ENCODE results near the gene JAGN1. TPM values are rescaled to one million over a fixed set of nuclear protein-coding genes. Genes with fewer than 3 reads are reported as not detected.
A peak's percentile ranks its signal among the peaks of the same experiment; 100 is the strongest.
"Not testable (repeated sequence)": the region's sequence is repeated elsewhere in the genome, so short reads cannot be mapped to it uniquely, and the experiment has no call there.

The JAGN1 gene
- total and polyA plus RNA-seq, 2 donors, result 24.2 to 37.5 TPM

DNA sequence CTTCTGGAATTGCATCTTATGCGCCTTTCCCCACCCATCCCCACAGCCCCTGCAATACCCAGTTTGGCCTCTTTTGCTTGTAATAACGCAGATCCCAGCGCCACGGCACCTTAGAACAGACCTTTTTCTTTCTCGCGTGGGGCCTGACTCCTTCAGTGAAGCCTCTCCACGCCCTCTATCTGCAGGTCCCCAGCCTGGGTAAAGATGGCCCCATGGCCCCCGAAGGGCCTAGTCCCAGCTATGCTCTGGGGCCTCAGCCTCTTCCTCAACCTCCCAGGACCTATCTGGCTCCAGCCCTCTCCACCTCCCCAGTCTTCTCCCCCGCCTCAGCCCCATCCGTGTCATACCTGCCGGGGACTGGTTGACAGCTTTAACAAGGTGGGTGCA is 43.8 kb downstream of the JAGN1 start:
- Histone ChIP-seq H3K9me3 (ENCODE audit: control insufficient read depth in 2 of 2, insufficient read depth in 1 of 2, low read length in 1 of 2) (no peaks in the 10 kb centered on the region), H3K4me1 (ENCODE audit: control insufficient read depth in 2 of 2, insufficient read depth in 2 of 2, low read length in 2 of 2) (peaks cover 11 to 28% of the 10 kb centered on the region in 2 donors), H3K36me3 (ENCODE audit: control insufficient read depth in 2 of 2, insufficient read depth in 2 of 2, low read length in 1 of 2) (peaks cover 7 to 25% of the 10 kb centered on the region in 2 donors), H3K27me3 (ENCODE audit: control insufficient read depth in 2 of 2, insufficient read depth in 1 of 2, low read length in 1 of 2) (no peaks in the 10 kb centered on the region), H3K4me3 (ENCODE audit: low read length in 2 of 2) (peak overlapping the region; percentile 74 to 81), H3K27ac (ENCODE audit: low read depth in 1 of 2, low read length in 1 of 2) (peak overlapping the region; percentile 97 to 98)
- 25% methylated on average over 11 of the region's 11 CpGs for WGBS
- DNase-seq (ENCODE audit: low read depth in 6 of 9, low spot score in 9 of 9), result no peak

DNA sequence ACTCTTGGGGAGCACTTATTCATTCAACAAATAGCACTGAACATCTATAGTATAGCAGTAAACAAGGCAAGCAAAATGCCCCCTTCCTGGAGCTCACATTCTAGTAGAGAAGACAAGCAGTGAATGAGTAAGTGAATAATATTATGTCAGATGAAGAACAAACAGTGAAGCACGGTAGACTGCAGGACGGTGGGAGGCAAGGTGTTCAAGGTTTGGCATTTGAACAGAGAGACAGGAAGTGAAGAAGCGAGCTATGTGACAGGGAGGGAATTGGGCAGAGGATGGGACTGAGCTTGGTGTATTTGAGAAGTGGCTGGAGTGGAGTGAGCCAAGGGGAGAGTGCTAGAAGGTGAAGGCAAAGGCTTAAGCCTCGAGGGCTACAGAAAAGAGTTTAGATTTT is 44.6 kb downstream of the JAGN1 start:
- no peak for DNase-seq (ENCODE audit: low read depth in 6 of 9, low spot score in 9 of 9)
- Histone ChIP-seq H3K27ac (ENCODE audit: low read depth in 1 of 2, low read length in 1 of 2) (no peak overlapping the region), H3K36me3 (ENCODE audit: control insufficient read depth in 2 of 2, insufficient read depth in 2 of 2, low read length in 1 of 2) (peaks cover 7 to 25% of the 10 kb centered on the region in 2 donors), H3K4me1 (ENCODE audit: control insufficient read depth in 2 of 2, insufficient read depth in 2 of 2, low read length in 2 of 2) (peaks cover 11 to 28% of the 10 kb centered on the region in 2 donors), H3K4me3 (ENCODE audit: low read length in 2 of 2) (no peak overlapping the region), H3K27me3 (ENCODE audit: control insufficient read depth in 2 of 2, insufficient read depth in 1 of 2, low read length in 1 of 2) (no peaks in the 10 kb centered on the region), H3K9me3 (ENCODE audit: control insufficient read depth in 2 of 2, insufficient read depth in 1 of 2, low read length in 1 of 2) (no peaks in the 10 kb centered on the region)
- 87% methylated on average over 4 of the region's 4 CpGs for WGBS

DNA sequence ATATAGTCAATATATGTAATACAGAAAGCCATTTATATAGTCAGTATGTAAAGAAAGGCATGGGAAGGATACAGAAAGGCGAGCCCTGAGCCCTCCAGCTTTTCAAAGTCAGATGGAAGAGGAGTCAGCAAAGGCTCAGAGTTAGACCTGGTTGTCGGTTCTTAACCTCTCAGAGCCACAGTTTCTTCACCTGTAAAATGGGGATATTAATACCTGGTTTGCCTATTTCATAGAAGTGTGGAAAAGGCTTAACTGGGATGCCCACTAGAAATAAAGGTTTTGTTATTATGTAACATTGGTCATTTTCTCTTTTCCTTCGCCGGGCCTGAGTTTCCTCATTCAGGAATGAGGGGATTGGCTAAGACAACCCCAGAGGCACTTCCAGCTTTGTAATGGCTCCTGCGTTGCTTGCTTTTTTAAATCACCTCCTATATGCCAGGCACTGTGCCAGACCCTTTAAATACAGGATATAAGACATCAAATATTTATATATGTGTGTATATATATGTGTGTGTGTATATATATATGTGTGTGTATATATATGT is 45.6 kb downstream of the JAGN1 start:
- WGBS, result 99% methylated on average over 5 of the region's 5 CpGs
- no peak for DNase-seq (ENCODE audit: low read depth in 6 of 9, low spot score in 9 of 9)
- no peak overlapping the region for H3K27ac ChIP-seq (ENCODE audit: low read depth in 1 of 2, low read length in 1 of 2)
- no peaks in the 10 kb centered on the region for H3K9me3 ChIP-seq (ENCODE audit: control insufficient read depth in 2 of 2, insufficient read depth in 1 of 2, low read length in 1 of 2)
- peaks cover 12 to 25% of the 10 kb centered on the region in 2 donors for H3K36me3 ChIP-seq (ENCODE audit: control insufficient read depth in 2 of 2, insufficient read depth in 2 of 2, low read length in 1 of 2)
- no peaks in the 10 kb centered on the region for H3K27me3 ChIP-seq (ENCODE audit: control insufficient read depth in 2 of 2, insufficient read depth in 1 of 2, low read length in 1 of 2)
- no peak overlapping the region for H3K4me3 ChIP-seq (ENCODE audit: low read length in 2 of 2)
- H3K4me1 ChIP-seq (ENCODE audit: control insufficient read depth in 2 of 2, insufficient read depth in 2 of 2, low read length in 2 of 2), result peaks cover 11 to 28% of the 10 kb centered on the region in 2 donors

DNA sequence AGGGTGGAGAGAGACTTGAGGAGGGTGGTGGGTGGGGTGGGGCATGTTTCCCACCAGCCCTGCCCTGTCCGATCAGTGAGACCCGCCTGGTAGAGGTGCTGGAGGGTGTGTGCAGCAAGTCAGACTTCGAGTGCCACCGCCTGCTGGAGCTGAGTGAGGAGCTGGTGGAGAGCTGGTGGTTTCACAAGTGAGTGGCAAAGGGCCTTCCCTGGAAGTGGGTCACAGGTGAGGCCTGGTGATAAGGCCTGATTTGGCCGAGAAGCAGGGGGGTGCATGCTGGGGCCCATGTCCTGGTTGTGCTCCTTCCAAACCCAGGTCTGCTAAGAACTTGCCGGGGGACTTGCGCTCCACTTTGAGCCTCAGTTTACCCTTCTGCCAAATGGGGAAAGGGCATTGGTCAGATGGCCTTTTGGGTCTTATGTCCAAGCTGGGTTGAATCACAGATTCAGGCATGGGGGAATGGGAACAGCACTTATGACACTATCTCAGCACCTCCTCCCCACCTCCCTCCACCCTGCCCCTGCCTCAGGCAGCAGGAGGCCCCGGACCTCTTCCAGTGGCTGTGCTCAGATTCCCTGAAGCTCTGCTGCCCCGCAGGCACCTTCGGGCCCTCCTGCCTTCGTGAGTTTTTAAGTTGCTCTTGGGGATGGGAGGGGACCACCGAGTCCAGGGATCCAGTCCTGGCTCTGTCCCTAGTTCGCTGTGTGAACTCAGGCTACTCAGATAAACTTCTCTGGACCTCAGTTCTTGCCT is 47.3 kb downstream of the JAGN1 start:
- Histone ChIP-seq H3K36me3 (ENCODE audit: control insufficient read depth in 2 of 2, insufficient read depth in 2 of 2, low read length in 1 of 2) (peaks cover 14 to 29% of the 10 kb centered on the region in 2 donors), H3K4me3 (ENCODE audit: low read length in 2 of 2) (no peak overlapping the region), H3K4me1 (ENCODE audit: control insufficient read depth in 2 of 2, insufficient read depth in 2 of 2, low read length in 2 of 2) (peaks cover 8 to 24% of the 10 kb centered on the region in 2 donors), H3K9me3 (ENCODE audit: control insufficient read depth in 2 of 2, insufficient read depth in 1 of 2, low read length in 1 of 2) (no peaks in the 10 kb centered on the region), H3K27me3 (ENCODE audit: control insufficient read depth in 2 of 2, insufficient read depth in 1 of 2, low read length in 1 of 2) (no peaks in the 10 kb centered on the region), H3K27ac (ENCODE audit: low read depth in 1 of 2, low read length in 1 of 2) (no peak overlapping the region)
- WGBS, result 98% methylated on average over 13 of the region's 13 CpGs
- DNase-seq (ENCODE audit: low read depth in 6 of 9, low spot score in 9 of 9), result no peak

DNA sequence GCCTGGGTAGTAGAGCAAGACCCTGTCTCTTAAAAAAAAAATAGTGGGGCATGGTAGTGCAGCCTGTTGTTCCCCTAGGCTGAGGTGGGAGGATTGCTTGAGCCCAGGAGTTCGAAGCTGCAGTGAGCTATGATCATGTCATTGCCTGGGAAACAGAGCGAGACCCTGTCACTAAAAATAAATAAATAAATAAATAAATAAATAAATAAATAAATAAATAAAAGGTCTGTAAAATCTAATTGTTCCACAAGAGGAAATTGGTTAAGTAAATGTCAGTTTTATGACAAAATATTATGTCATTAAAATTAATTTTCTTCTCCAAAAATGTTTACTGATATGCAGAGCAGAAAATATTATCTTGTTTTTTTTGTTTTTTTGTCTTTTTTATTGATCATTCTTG is 48.6 kb downstream of the JAGN1 start:
- Histone ChIP-seq H3K4me1 (ENCODE audit: control insufficient read depth in 2 of 2, insufficient read depth in 2 of 2, low read length in 2 of 2) (peaks cover 8 to 15% of the 10 kb centered on the region in 2 donors), H3K9me3 (ENCODE audit: control insufficient read depth in 2 of 2, insufficient read depth in 1 of 2, low read length in 1 of 2) (no peaks in the 10 kb centered on the region), H3K4me3 (ENCODE audit: low read length in 2 of 2) (no peak overlapping the region), H3K27me3 (ENCODE audit: control insufficient read depth in 2 of 2, insufficient read depth in 1 of 2, low read length in 1 of 2) (no peaks in the 10 kb centered on the region), H3K27ac (ENCODE audit: low read depth in 1 of 2, low read length in 1 of 2) (no peak overlapping the region), H3K36me3 (ENCODE audit: control insufficient read depth in 2 of 2, insufficient read depth in 2 of 2, low read length in 1 of 2) (peaks cover 24 to 40% of the 10 kb centered on the region in 2 donors)
- DNase-seq (ENCODE audit: low read depth in 6 of 9, low spot score in 9 of 9), result no peak
- WGBS, result 98% methylated on average over 2 of the region's 2 CpGs

DNA sequence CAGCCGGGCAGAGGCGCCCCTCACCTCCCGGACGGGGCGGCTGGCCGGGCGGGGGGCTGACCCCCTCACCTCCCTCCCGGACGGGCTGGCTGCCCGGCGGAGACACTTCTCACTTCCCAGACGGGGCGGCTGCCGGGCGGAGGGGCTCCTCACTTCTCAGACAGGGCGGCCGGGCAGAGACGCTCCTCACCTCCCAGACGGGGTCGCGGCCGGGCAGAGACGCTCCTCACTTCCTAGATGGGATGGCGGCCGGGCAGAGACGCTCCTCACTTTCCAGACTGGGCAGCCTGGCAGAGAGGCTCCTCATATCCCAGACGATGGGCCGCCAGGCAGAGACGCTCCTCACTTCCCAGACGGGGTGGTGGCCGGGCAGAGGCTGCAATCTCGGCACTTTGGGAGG is 49.5 kb downstream of the JAGN1 start:
- WGBS, result 98% methylated on average over 29 of the region's 32 CpGs
- H3K36me3 ChIP-seq (ENCODE audit: control insufficient read depth in 2 of 2, insufficient read depth in 2 of 2, low read length in 1 of 2), result peaks cover 29 to 41% of the 10 kb centered on the region in 2 donors
- DNase-seq (ENCODE audit: low read depth in 6 of 9, low spot score in 9 of 9); H3K4me3 ChIP-seq (ENCODE audit: low read length in 2 of 2); H3K4me1 ChIP-seq (ENCODE audit: control insufficient read depth in 2 of 2, insufficient read depth in 2 of 2, low read length in 2 of 2); H3K27me3 ChIP-seq (ENCODE audit: control insufficient read depth in 2 of 2, insufficient read depth in 1 of 2, low read length in 1 of 2); H3K9me3 ChIP-seq (ENCODE audit: control insufficient read depth in 2 of 2, insufficient read depth in 1 of 2, low read length in 1 of 2); H3K27ac ChIP-seq (ENCODE audit: low read depth in 1 of 2, low read length in 1 of 2): not testable (repeated sequence)

DNA sequence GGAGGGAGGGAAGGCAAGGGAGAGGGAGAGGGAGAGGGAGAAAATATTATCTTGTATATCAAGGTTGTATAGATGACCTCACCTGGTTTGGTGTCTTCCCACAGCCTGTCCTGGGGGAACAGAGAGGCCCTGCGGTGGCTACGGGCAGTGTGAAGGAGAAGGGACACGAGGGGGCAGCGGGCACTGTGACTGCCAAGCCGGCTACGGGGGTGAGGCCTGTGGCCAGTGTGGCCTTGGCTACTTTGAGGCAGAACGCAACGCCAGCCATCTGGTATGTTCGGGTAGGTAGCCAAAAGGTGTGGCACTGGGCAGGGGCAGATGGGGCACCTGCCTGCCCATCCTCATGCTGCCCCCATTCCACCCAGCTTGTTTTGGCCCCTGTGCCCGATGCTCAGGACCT is 50.3 kb downstream of the JAGN1 start:
- Histone ChIP-seq H3K9me3 (ENCODE audit: control insufficient read depth in 2 of 2, insufficient read depth in 1 of 2, low read length in 1 of 2) (no peaks in the 10 kb centered on the region), H3K4me3 (ENCODE audit: low read length in 2 of 2) (no peak overlapping the region), H3K27ac (ENCODE audit: low read depth in 1 of 2, low read length in 1 of 2) (no peak overlapping the region), H3K4me1 (ENCODE audit: control insufficient read depth in 2 of 2, insufficient read depth in 2 of 2, low read length in 2 of 2) (no peaks in the 10 kb centered on the region), H3K36me3 (ENCODE audit: control insufficient read depth in 2 of 2, insufficient read depth in 2 of 2, low read length in 1 of 2) (peaks cover 29 to 35% of the 10 kb centered on the region in 2 donors), H3K27me3 (ENCODE audit: control insufficient read depth in 2 of 2, insufficient read depth in 1 of 2, low read length in 1 of 2) (no peaks in the 10 kb centered on the region)
- no peak for DNase-seq (ENCODE audit: low read depth in 6 of 9, low spot score in 9 of 9)
- 98% methylated on average over 10 of the region's 10 CpGs for WGBS

DNA sequence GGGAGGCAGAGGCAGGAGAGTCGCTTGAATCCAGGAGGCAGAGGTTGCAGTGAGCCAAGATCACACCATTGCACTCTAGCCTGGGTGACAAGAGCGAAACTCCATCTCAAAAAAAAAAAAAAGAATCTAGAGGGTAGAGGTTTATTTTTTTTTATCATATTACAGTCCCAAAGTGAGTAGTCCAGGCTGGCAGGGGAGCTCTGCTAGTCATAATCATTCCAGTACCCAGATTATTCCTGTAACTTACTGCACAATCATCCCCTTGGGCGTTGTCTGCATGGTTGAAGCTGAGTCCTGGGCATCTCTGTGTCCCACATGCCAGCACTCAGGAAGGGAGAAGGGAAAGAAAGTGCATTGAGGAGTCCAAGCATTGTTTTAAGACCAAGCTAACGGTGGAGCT is 51.8 kb downstream of the JAGN1 start:
- Histone ChIP-seq H3K27ac (ENCODE audit: low read depth in 1 of 2, low read length in 1 of 2) (no peak overlapping the region), H3K27me3 (ENCODE audit: control insufficient read depth in 2 of 2, insufficient read depth in 1 of 2, low read length in 1 of 2) (no peaks in the 10 kb centered on the region), H3K9me3 (ENCODE audit: control insufficient read depth in 2 of 2, insufficient read depth in 1 of 2, low read length in 1 of 2) (no peaks in the 10 kb centered on the region), H3K4me3 (ENCODE audit: low read length in 2 of 2) (no peak overlapping the region), H3K36me3 (ENCODE audit: control insufficient read depth in 2 of 2, insufficient read depth in 2 of 2, low read length in 1 of 2) (peaks cover 28 to 32% of the 10 kb centered on the region in 2 donors), H3K4me1 (ENCODE audit: control insufficient read depth in 2 of 2, insufficient read depth in 2 of 2, low read length in 2 of 2) (peaks cover 0 to 9% of the 10 kb centered on the region in 2 donors)
- WGBS, result 95% methylated on average over 4 of the region's 4 CpGs
- no peak for DNase-seq (ENCODE audit: low read depth in 6 of 9, low spot score in 9 of 9)

DNA sequence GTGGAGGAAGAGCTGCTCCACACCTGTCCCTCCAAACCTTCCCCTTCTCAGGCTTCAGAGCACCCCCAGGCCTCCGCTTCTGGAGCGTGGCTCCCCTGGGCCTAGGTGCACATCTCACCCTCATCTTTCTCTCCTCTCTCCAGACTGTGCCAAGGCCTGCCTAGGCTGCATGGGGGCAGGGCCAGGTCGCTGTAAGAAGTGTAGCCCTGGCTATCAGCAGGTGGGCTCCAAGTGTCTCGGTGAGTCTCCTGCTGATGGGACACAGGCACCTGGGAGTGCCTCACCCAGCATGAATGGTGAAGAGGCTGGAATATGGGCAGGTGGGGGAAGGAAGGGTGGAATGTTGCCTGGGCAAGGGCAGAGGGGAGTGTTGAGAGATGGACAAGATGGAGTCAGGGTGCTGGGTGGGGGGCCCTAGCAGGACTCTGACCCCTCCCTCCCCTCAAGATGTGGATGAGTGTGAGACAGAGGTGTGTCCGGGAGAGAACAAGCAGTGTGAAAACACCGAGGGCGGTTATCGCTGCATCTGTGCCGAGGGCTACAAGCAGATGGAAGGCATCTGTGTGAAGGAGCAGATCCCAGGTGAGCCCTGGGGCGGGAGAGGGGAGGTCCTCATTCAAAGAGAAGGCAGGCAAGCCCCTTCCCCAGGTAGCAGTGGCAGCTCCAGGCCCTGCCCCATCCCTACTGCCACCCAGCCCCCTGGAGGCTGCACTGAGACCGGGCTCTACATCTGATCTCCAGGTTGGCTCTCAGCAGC is 52.7 kb downstream of the JAGN1 start:
- WGBS, result 98% methylated on average over 11 of the region's 11 CpGs
- peaks cover 0 to 9% of the 10 kb centered on the region in 2 donors for H3K4me1 ChIP-seq (ENCODE audit: control insufficient read depth in 2 of 2, insufficient read depth in 2 of 2, low read length in 2 of 2)
- no peak overlapping the region for H3K27ac ChIP-seq (ENCODE audit: low read depth in 1 of 2, low read length in 1 of 2)
- H3K27me3 ChIP-seq (ENCODE audit: control insufficient read depth in 2 of 2, insufficient read depth in 1 of 2, low read length in 1 of 2), result no peaks in the 10 kb centered on the region
- H3K4me3 ChIP-seq (ENCODE audit: low read length in 2 of 2), result no peak overlapping the region
- H3K36me3 ChIP-seq (ENCODE audit: control insufficient read depth in 2 of 2, insufficient read depth in 2 of 2, low read length in 1 of 2), result peaks cover 19 to 25% of the 10 kb centered on the region in 2 donors
- H3K9me3 ChIP-seq (ENCODE audit: control insufficient read depth in 2 of 2, insufficient read depth in 1 of 2, low read length in 1 of 2), result no peaks in the 10 kb centered on the region
- no peak for DNase-seq (ENCODE audit: low read depth in 6 of 9, low spot score in 9 of 9)
